Breast epithelium (tissue), 4 donors: Measurements from ENCODE around the gene IKZF3. TPM values are rescaled to one million over a fixed set of nuclear protein-coding genes. Genes with fewer than 3 reads are reported as not detected.
A peak's percentile ranks its signal among the peaks of the same experiment; 100 is the strongest.

Source experiments
- DNase-seq, 2 donors: peaks; one replicate each; pipeline ENCODE4 v3.0.0-alpha.2; 2019; ENCODE audit warnings: low spot score in 2 of 2
- H3K27ac ChIP-seq, 2 donors: fragments of 200-600 bp; sonication (generic) in 1 of 2; one replicate each; pipeline ENCODE4 v1.5.1; 2016 to 2019; ENCODE audit warnings: mild to moderate bottlenecking in 1 of 2
- H3K27me3 ChIP-seq, 2 donors: fragments of 200-600 bp; sonication (generic) in 1 of 2; one replicate each; pipeline versions ENCODE4 v1.5.1 to v1.6.0; 2017 to 2019; ENCODE audit warnings: control low read depth in 1 of 2, mild to moderate bottlenecking in 1 of 2
- H3K36me3 ChIP-seq: fragments of 200-600 bp; one replicate; pipeline ENCODE4 v1.5.1; 2019
- H3K4me1 ChIP-seq, 2 donors: fragments of 200-600 bp; sonication (generic); one replicate each; pipeline ENCODE4 v1.5.1; 2016 to 2019; ENCODE audit warnings: control low read depth in 1 of 2
- H3K4me3 ChIP-seq, 3 donors: fragments of 200-600 bp; sonication (generic); 1 replicate in 2 of 3; 2 replicates in 1 of 3; pipeline ENCODE4 v1.5.1; 2016 to 2019; ENCODE audit warnings: mild to moderate bottlenecking in 3 of 3, moderate library complexity in 2 of 3
- H3K9me3 ChIP-seq, 2 donors: fragments of 200-600 bp; sonication (generic) in 1 of 2; one replicate each; pipeline ENCODE4 v1.5.1; 2016 to 2019; ENCODE audit warnings: control low read depth in 1 of 2
- CTCF ChIP-seq, 3 donors: fragments of 450-650 bp; IDR thresholded peaks; one replicate each; pipeline ENCODE4 v1.5.1; 2016 to 2017; ENCODE audit warnings: antibody characterized with exemption in 3 of 3, mild to moderate bottlenecking in 3 of 3, moderate library complexity in 3 of 3
- POLR2A ChIP-seq: fragments of 450-650 bp; IDR thresholded peaks from one replicate; pipeline ENCODE4 v1.6.1; 2016; ENCODE audit warnings: antibody characterized with exemption, mild to moderate bottlenecking, moderate library complexity
- POLR2AphosphoS5 ChIP-seq, 3 donors: sonication (generic); formaldehyde crosslinking; IDR thresholded peaks; one replicate each; pipeline ENCODE4 v1.6.1; 2017; ENCODE audit warnings: antibody characterized with exemption in 3 of 3
- intact Hi-C: fragments of 100-400 bp; cut with DNase I; formaldehyde crosslinking; loops from one replicate; pipeline ENCODE4 v1.15.1; 2023; ENCODE audit warnings: low total_unique reads
- total RNA-seq, 3 donors: library from RNA; depleted of rRNA; stranded (reverse); fragments of >200 nt; gene quantifications; one replicate each; pipeline ENCODE4 v1.1.0, GENCODE V29; 2016

IKZF3 gene
- total RNA-seq, 3 donors from 2014 or later, result 1.8 to 4.8 (median 2.3) TPM

- H3K27ac ChIP-seq, result no peak overlapping the region
- no peak overlapping the region for H3K4me3 ChIP-seq
- TF ChIP-seq CTCF (IDR thresholded peaks at IDR 0.05) (peak in 1 of 3 donors; percentile 43), POLR2A (no peak), POLR2AphosphoS5 (IDR thresholded peaks at IDR 0.05) (no peak)
- intact Hi-C loops, result no loop called here
- no peaks in the 10 kb centered on the region for H3K36me3 ChIP-seq
- H3K4me1 ChIP-seq, result no peaks in the 10 kb centered on the region
- H3K27me3 ChIP-seq, result peaks cover 0 to 5% of the 10 kb centered on the region in 2 donors
- H3K9me3 ChIP-seq, result no peaks in the 10 kb centered on the region
- no peak for DNase-seq
These were observed 8.6 kb upstream of the IKZF3 start for GRCh38 chr17:39872751-39873150.

DNA sequence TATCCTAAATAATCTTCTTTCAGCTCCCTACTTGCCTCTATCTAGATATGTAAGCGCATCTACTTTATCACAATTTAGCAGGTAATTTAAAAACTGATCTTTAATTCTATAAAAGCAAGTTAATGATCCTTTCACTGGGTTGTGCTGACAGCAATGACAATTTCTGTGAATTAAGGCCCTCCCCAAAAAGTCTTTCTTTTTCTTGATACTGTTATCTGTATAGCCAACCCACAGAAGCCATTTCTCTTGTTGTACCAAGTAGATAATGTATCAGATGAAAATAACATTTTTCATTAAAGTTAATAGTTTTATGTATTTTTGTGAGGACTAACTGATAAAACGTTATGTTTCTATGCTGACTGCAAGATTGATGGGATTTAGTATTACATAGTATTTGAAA lies 7.7 kb upstream of the IKZF3 start:
- intact Hi-C loops, result no loop called here
- no peak for DNase-seq
- H3K4me3 ChIP-seq, result no peak overlapping the region
- no peaks in the 10 kb centered on the region for H3K9me3 ChIP-seq
- H3K27me3 ChIP-seq, result peaks cover 0 to 14% of the 10 kb centered on the region in 2 donors
- no peaks in the 10 kb centered on the region for H3K36me3 ChIP-seq
- H3K27ac ChIP-seq, result no peak overlapping the region
- TF ChIP-seq CTCF (IDR thresholded peaks at IDR 0.05), result no peak
- no peak for TF ChIP-seq POLR2AphosphoS5 (IDR thresholded peaks at IDR 0.05)
- no peak for TF ChIP-seq POLR2A
- no peaks in the 10 kb centered on the region for H3K4me1 ChIP-seq

GRCh38 chr17:39870776-39871175 lies 6.7 kb upstream of the IKZF3 start:
- intact Hi-C loops, result no loop called here
- Histone ChIP-seq H3K27ac (no peak overlapping the region), H3K4me3 (no peak overlapping the region), H3K4me1 (no peaks in the 10 kb centered on the region), H3K9me3 (no peaks in the 10 kb centered on the region), H3K36me3 (no peaks in the 10 kb centered on the region), H3K27me3 (peaks cover 0 to 18% of the 10 kb centered on the region in 2 donors)
- DNase-seq, result no peak
- TF ChIP-seq POLR2A (no peak), POLR2AphosphoS5 (IDR thresholded peaks at IDR 0.05) (no peak), CTCF (IDR thresholded peaks at IDR 0.05) (no peak)

DNA sequence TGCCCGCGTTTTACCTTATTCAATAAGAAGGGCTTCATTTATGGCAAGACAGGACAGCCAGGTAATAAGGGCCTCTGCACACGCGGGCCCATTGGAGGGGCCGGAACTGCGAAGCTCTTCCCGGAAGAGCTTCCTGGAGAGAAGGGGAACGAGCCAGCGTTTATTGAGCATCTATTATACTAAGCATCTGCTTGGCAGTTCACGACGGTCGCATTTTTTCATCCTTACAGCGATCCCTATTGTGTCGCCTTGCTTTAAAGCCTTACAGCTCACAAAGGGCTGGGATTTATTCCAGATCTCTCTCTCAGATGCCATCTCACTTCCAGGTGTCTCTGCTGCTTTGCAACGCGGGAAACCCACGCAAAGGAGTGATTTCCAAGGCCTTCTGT lies 4.4 kb upstream of the IKZF3 start:
- H3K36me3 ChIP-seq, result no peaks in the 10 kb centered on the region
- no peak for TF ChIP-seq CTCF (IDR thresholded peaks at IDR 0.05)
- TF ChIP-seq POLR2A, result no peak
- no peak for TF ChIP-seq POLR2AphosphoS5 (IDR thresholded peaks at IDR 0.05)

DNA sequence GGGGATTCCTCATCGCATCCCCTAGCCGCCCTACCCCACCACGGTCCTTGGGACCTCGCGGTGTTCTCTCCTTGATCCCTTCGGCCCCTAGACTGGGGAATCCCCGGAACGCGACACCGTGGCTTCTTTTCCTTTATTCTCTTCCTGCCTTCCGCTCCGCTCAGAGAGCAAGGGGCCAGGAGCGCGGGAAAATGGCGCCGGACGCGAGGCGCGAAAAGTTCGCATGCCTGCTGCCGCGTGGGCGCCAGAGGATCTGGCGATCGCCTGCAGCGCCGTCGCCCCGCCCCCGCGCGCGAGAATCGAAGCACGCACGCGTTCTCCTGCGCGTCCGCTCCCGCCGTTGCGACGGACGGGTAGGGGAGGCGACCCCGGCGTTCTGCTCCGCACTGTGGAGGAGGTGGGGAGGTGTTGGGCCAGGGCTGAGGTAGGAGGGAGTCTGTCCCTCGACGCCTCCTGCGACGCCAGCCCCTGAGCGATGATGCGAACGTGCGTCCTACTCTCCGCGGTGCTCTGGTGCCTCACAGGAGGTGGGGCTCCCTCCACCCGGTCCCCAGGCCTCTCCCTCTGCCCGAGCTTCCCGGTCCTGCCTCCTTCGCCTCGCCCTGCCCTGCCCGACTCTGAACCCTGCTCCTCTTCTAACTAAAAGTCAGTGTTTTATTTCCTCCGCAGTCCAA lies 3.9 kb upstream of the IKZF3 start, which contains the start of gene ZPBP2:
Gene ZPBP2, plus strand, starts transcription at position 323 of the 674 bp plus-strand sequence. Its CDS starts 153 bp downstream, at position 476.
- TF ChIP-seq CTCF (IDR thresholded peaks at IDR 0.05), result no peak
- TF ChIP-seq POLR2AphosphoS5 (IDR thresholded peaks at IDR 0.05), result no peak
- TF ChIP-seq POLR2A, result no peak
- intact Hi-C loops, result no loop called here
- Histone ChIP-seq H3K4me1 (no peaks in the 10 kb centered on the region), H3K27ac (peak within 1 kb of the TSS in 1 of 2 donors; percentile 27), H3K4me3 (peak within 1 kb of the TSS in 1 of 3 donors; percentile 17), H3K9me3 (no peaks in the 10 kb centered on the region), H3K27me3 (peaks cover 0 to 32% of the 10 kb centered on the region in 2 donors), H3K36me3 (no peaks in the 10 kb centered on the region)
- no peak for DNase-seq

More for the DNA sequence above, 4.4 kb upstream of the IKZF3 start:
- H3K27me3 ChIP-seq, result peaks cover 0 to 27% of the 10 kb centered on the region in 2 donors
- no peaks in the 10 kb centered on the region for H3K4me1 ChIP-seq
- H3K9me3 ChIP-seq, result no peaks in the 10 kb centered on the region
- no peak overlapping the region for H3K27ac ChIP-seq
- no peak for DNase-seq
- intact Hi-C loops, result no loop called here
- H3K4me3 ChIP-seq, result no peak overlapping the region
